ENCODE measurements around the gene FAM184A. TPM values are rescaled to one million over a fixed set of nuclear protein-coding genes. Genes with fewer than 3 reads are reported as not detected.
"Not testable (repeated sequence)": the region's sequence is repeated elsewhere in the genome, so short reads cannot be mapped to it uniquely, and the experiment has no call there.

The FAM184A gene
- total RNA-seq, 2 donors from 2014 or later, result 0.85 to 0.95 TPM

DNA sequence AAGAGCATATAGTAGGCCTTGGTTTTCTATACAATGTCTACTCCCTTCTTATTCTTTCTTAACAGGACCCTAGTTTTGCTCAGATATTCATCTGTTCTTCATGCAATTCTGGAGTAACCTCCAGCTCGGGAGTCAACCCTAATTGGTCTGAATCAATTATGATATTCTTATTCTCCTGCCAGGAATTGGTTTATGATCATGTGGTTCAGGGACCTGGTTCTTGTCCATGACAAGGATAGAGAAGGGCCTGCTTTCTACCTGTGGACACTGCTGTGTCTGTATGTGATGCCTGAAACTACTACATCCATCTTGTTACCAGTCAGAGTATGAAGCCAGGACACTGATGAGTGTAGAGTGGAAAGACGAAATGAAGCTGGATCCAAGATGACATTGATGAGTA is 24.4 kb upstream of the FAM184A start:
- intact Hi-C loops (cut with DNase I, micrococcal nuclease), result loop anchor here in 1 of 2 donors (2.0 kb wide), 1 partner anchor 132 kb away; no protein-coding TSS in a partner anchor
- no peak for ATAC-seq

DNA sequence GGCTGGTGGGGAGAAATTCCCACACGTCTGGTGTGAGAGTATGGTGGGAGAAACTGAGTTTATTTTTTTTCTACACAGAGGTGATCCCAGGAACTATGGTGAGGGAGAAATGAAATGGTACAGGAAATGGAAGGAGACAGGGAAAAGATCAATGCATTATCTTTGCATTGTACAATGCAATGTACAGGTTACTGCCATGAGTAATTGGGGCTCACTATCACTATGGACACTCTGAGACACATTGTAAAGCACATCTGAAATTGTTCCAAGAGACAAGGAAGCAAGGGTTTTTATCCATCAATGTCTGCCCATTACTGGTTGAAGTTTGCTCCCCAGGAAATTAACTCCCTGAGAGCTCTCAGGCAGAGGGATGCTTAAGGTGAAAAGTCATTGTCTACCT is 21.7 kb upstream of the FAM184A start:
- no peak for DNase-seq
- intact Hi-C loops (cut with DNase I, micrococcal nuclease), result no loop called here
- no peak for ATAC-seq

More for the DNA sequence above, 24.4 kb upstream of the FAM184A start:
- no peak for DNase-seq

DNA sequence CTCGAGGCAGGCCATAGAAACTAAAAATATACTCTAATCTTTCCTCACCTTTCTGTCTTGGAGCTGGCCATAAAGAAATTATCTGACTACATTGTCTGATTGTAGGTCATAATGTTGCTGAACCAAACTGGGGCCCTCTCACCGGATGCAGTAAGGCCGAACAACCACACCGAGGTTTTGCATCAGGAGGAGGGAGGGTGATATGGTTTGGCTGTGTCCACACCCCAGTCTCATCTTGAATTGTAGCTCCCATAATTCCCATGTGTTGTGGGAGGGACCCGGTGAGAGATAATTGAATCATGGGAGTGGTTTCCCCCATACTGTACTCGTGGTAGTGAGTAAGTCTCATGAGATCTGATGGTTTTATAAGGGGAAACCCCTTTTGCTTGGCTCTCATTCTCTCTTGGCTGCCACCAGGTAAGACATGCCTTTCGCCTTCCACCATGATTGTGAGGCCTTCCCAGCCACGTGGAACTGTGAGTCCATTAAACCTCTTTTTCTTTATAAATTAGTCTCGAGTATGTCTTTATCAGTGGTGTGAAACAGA is 19.4 kb upstream of the FAM184A start:
- DNase-seq; intact Hi-C loops (cut with DNase I, micrococcal nuclease); ATAC-seq: not testable (repeated sequence)

DNA sequence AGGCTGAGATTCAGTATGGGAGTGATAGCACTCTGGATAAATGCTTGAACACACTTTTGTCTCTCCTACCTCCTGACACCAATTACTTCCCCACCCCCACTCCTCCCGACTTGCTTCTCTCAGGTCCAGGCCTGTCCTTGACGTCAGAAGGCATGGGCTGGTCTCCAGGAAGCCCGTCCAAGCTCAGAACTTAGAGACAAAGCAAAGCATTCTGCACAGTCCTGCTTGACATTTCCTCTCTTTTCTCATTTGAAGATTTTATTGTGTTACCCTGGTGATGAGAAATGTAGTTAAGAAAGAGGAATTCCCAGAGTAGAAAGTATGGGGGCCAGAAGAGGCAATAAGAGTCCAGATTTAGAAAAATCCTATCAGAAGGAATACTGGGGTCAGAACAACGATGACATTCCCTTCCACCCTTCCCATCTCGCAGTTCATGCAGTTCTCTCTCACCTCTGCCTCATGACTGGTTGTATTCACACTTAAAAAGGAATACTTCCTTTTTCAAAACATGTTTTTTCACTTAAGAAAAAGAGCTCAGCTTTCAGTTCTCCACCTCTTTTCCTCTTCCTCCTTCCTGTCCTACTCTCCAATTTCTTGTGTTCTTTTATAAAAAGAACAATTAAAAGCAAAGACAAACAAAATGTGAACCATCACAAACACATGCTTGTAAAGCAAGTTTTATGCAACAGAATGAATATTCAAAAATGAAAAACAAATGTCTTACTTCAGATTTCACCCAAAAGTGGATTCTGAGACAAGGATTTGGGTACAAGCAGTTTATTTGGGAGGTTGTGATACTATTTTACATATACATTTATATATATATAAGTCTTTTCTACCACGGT is 18.5 kb upstream of the FAM184A start:
- DNase-seq, result peak; percentile 16 to 62
- intact Hi-C loops (cut with DNase I, micrococcal nuclease), result no loop called here

DNA sequence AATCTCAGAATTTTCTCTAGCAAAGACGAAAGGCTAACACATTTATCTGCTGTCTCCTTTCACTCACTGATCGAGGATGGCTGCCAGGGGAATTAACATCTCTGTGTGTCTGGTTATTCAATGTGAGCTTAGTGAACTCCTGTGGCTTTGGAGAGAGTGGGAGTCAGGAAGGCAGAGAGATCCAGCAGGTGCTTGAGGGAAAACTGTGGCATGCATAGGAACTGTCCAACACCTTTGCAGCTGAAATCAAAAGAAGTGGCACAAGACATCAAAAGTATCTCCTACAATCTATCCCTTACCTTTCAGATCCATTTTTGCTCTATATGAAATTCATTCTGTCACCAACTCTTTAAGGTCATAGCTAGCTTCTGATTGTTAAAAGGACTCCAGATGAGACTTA is 11.8 kb upstream of the FAM184A start:
- ATAC-seq (no peak), DNase-seq (no peak)
- intact Hi-C loops (cut with DNase I, micrococcal nuclease), result no loop called here

More for the DNA sequence above, 18.5 kb upstream of the FAM184A start:
- no peak for ATAC-seq

DNA sequence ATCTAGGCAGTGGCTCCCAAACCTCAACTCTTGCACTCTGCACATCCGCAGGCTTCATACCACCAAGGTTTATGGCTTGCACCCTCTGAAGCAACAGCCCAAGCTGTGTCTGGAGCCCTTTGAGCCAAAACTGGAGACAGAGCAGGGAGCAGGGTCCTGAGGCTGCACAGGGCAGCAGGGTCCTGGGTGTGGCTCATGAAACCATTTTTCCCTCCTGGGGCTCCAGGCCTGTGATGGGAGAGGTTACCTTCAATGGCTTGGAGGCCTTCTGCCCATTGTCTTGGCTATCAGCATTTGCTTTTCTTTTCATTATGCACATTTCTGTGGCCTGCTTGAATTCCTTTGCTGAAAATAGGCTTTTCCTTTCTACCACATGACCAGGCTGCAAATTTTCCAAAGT is 6.3 kb upstream of the FAM184A start:
- DNase-seq (no peak), ATAC-seq (no peak)
- intact Hi-C loops (cut with DNase I, micrococcal nuclease), result no loop called here

DNA sequence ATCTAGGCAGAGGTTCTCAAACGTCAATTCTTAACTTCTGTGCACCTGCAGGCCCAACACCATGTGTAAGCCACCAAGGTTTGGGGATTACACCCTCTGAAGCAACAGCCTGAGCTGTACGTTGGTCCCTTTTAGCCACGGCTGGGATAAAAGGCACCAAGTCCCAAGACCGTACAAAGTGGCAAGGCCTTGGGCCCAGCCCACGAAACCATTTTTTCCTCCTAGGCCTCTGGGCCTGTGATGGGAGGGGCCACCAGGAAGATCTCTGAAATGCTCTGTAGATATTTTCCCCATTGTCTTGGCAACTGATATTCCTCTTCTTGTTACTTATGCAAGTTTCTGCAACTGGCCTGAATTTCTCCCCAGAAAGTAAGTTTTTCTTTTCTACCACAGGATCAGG is 4.5 kb upstream of the FAM184A start:
- intact Hi-C loops (cut with DNase I, micrococcal nuclease), result no loop called here
- no peak for ATAC-seq
- DNase-seq, result no peak

DNA sequence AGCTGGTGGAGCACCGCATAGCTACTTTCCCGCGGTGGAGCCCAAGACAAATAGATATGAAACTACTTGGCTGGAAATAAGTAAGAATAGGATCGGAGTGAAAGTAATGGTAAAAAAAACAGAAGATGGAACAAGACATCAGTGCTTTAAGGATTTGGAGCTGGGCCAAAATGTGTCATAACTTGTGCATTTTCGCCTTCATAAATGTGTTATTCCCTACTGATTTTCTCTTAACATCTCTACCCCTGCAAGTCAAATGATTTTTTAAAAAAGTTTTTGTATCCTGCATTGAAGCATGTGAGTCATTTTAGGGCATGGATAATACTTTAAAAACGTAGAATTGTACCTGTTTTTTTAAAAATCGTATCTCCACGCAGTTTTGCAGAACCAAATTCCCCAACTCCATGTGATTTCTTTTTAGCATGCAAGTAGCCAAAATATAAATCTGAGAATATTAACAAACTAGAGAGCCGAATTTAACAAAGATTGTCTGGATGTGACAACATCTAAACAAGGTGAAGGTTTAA is 882 bp upstream of the FAM184A start:
- DNase-seq (no peak), ATAC-seq (no peak)
- intact Hi-C loops (cut with DNase I, micrococcal nuclease), result no loop called here

DNA sequence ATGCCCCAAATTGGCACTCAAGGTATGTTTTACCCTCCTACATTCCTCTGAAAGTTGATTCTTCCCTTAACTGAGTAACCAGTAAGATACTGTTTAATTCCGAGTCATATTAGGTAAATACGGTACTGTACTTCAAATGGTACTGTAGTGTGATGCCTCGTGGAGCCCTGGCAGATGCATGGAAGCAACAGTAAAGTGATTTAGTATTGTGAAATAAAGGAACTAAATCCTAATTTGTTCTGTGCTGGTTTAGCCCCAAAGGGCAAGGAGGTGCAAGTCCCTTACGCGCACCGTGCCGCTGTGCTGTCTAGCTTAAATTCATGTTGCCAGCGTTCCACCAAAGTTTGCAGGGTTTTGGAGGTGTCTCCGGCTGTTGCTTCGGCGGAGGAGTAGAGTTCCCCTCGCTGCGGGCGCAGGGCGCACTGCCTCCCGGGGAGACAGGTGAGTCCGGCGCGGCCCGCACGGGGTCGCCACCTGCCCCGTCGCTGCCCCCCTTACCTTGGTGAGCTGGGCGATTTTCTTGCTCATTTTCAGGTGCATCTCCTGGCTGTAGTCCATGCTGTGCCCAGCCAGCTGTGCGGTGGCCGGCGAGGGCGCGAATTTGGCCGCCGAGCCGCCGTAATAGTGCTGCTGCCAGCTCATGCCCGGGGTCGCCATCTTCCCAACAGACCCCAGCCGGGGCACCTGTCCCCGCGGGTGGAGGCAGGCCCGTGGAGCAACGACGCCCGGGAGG is 655 bp downstream of the FAM184A start:
- ATAC-seq, result peak; percentile 34

DNA sequence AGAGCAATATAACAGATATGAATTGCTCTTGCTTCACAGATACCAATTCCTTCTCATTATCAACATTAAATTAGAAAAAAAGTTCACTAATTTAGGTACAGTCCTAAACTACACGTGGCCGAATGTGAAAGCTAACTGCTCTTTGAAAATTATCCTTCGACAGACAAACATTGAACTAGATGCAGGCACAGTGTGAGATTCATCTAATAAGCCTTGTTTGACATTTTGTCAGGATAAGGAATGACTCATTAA is 1.1 kb downstream of the FAM184A start:
- ATAC-seq (no peak), DNase-seq (no peak)
- intact Hi-C loops (cut with DNase I, micrococcal nuclease), result no loop called here

More for the DNA sequence above, 655 bp downstream of the FAM184A start:
- intact Hi-C loops (cut with DNase I, micrococcal nuclease), result no loop called here
- peak; percentile 26 to 39 for DNase-seq

DNA sequence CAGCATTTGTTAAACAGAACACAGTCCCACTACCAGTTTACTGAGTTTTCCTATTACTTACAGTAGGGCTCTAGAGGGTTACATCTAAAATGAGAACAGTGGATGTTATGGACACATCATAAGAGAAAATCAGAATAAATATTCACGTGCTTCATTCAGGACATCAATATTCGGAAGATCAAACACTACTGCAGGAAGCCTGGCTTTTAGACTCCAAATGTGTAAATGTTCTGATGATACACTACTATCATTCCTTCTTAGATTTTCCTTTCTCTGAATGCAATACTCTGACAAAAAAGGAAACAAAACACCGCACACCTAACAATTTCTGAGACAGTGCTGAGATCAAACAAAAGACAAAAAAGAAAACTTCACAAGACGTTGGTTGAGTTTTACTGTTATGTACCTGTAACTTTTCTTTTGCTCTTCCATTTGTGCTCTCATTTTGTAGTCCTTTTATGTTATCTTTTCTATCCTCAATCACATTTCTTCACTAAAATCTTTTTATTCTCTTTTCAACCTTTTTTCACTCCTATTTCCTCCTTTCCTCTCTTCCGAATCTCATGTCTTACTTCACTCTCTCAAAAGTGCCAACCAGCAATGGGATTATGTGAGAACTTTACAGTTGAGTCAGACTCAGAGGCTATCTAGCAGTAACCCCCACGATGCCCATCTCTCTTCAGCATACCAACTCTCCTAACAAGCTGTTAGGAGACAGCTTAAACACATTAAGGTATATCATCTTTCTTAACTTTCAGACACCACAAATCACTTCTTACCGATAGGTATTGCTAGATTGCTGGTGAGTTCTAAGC is 1.7 kb downstream of the FAM184A start:
- ATAC-seq, result no peak
- DNase-seq, result no peak
- intact Hi-C loops (cut with DNase I, micrococcal nuclease), result no loop called here

DNA sequence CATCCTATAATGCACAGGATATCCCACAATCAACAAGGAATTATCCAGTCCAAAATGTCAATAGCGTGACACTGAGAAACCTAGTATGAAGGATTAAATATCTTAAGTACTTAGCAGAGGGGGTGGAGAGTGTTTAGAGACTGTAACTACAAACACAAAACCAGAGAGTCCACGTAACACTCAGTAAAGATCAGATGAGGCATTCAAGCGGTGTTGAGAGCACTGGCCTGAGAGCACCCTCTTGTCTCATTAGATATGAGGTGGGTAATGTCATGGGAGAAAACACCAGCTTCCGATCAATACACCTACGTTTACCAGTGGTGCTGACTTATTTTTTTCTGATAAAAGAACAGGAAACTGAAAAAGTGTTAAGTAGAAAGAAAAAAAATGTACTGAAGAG is 2.3 kb downstream of the FAM184A start:
- no peak for DNase-seq
- intact Hi-C loops (cut with DNase I, micrococcal nuclease), result no loop called here
- no peak for ATAC-seq

DNA sequence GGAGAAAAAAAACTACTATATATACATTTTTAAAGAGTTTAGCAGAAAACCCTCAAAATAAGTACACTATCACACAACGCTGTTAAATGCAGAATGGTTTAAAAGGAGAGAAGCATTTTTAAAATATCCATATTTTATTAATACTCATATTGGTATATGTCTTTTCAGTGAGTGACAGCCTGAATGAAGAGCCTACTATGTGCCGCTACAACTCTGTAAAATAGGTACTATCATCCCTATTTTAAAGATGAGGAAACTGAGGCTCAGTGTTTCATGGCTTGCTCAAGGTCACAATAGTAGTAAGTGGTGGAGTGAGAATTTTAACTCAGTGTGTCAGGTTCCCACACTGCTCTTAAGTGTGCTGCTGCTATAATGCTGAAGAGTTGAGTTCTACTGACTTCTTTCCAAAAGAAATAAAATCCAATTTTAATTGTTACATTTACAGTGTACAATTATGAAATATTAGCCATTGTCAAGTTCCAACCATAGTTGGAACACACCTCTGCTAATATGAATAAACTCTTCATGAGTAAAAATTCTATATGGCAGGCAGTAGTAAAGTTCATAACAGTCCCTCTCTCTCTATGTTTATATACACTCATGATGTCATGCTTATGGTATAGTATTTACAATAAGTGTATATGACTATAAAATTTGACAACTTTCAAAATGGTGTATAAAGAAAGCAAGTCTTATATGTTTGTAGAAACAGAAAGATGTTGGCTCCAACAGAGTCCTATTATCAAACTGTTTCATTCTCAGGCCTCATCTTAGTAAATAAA is 3.1 kb downstream of the FAM184A start:
- ATAC-seq (no peak), DNase-seq (no peak)
- intact Hi-C loops (cut with DNase I, micrococcal nuclease), result no loop called here

DNA sequence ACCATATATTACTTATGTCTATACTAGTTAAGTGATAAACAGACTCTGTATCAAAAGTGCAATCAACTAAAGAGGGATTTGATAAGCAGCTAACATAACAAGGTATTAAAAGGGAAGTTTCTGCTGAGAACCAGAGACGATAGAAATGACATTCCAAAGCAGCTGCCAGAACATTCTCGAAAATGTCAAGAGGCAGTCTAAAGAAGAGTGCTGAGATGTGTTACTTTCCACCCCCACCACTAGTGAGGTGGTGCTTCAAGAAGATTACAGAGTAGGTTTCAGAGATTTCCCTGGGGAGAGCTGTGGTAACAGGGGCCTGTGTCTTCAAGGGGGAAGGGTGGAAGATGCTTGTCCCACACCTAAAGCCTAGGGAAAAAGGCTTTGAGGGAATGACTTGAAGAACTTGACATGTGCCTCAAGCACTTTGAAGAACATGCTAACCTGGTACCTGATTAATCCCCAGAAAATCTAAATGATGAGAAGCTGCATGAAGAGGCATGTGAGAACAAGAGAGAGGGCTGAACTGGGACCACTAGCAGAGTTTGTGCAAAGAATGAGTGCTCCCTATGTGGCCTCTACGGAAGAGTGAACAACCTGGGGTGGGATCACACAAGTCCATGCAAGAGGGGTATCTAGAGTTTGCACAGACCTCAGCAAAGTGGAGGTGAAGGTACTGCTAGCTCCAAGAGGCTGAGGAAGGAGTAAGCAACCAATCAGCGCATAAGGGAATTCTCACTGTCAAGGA is 5.0 kb downstream of the FAM184A start:
- intact Hi-C loops (cut with DNase I, micrococcal nuclease), result no loop called here
- no peak for ATAC-seq
- no peak for DNase-seq

DNA sequence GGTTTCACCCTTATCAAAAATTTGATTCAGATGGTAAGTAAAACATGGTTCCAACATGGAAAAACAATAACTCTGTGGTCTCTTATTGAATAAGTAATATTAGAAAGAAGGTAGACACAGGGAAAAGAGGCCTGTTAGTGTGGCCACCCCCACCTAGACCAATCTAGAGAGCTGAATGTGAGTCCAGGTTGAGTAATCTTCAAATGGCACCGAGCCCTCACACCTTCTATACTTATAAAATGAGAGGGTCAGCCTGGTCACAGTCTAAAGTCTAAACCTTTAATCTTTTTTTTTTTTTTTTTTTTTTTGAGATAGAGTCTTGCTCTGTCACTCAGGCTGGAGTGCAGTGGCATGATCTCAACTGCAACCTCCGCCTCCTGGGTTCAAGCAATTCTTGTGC is 6.9 kb downstream of the FAM184A start:
- DNase-seq, result no peak
- intact Hi-C loops (cut with DNase I, micrococcal nuclease), result no loop called here
- ATAC-seq, result peak; percentile 76

DNA sequence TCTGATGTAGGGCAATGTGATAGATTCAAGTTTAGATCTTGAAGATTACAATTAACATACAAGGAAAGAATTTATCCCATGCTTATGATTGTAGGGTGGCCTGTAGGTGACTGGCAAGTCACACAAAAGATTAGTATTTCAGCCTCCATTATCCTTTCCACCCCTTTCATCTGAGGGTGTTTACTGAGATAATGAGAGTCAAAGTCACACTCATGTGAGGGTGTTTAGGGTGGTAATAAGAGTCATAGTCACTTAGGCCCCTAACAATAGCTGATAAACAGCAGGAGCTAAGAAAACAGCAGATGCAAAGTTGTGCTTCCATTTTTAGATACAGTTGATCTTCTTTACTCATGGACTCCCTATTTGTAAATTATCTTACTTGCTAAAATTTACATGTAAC is 11.4 kb downstream of the FAM184A start:
- intact Hi-C loops (cut with DNase I, micrococcal nuclease), result no loop called here
- DNase-seq, result no peak
- no peak for ATAC-seq

DNA sequence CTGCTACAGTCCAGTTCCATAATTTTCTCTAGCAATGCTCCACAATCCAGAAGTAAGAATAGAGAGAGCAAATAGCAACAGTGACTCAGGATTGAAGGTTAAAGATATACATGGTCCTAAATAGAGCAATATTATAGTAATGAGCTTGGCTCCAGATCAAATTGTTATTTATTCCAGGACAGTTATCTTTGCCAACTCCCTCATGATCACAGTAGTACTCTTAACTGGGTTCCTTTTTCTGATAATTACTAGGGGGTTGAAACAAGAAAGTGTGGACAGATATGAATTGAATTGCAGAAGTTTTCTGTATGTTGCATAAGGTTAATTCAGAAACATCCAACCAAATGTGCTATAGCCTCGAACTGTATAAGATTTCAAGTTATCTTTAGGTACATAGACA is 11.9 kb downstream of the FAM184A start:
- DNase-seq (no peak), ATAC-seq (no peak)
- intact Hi-C loops (cut with DNase I, micrococcal nuclease), result no loop called here

DNA sequence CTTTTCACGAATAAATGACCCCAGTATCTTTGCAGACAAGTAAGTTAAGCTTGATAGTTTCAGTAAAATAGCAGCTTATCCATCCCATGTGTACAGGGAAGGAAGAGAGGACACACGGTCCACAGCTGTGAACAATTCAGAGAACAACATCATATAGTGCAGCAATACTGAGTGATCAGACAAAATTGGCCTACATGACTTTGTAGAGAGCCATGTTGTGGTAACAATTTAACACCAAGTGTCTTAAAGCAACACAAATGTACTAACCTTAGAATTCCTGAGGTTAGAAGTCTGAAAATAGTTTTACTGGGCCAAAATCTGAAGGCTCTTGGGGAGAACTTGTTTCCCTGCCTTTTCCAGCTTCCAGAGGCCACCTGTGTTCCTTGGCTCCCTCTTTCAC is 12.5 kb downstream of the FAM184A start:
- intact Hi-C loops (cut with DNase I, micrococcal nuclease), result no loop called here
- no peak for ATAC-seq
- DNase-seq, result no peak

All from left colon (tissue), 2 donors.